Endothelial cell of umbilical vein (primary cell): ENCODE data around the gene FTH1. TPM values are rescaled to one million over a fixed set of nuclear protein-coding genes. Genes with fewer than 3 reads are reported as not detected.
A peak's percentile ranks its signal among the peaks of the same experiment; 100 is the strongest.

ENCODE experiments used
- BruUV-seq: library from RNA; stranded (reverse); fragments of 400-500 nt; replicated peaks from 2 replicates; lab custom pipeline; 2021; lab: Mats Ljungman, UMichigan
- CTCF ChIA-PET: fragments of 300-600, 350-600 bp; sonication (Branson Sonifier 250); formaldehyde crosslinking; loops from one replicate; lab custom pipeline; 2021; ENCODE audit warnings: antibody characterized with exemption, inconsistent platforms; lab: Charles Lee
- POLR2A ChIA-PET: fragments of 300-600, 350-600 bp; sonication (Branson Sonifier 250); formaldehyde crosslinking; loops from one replicate; lab custom pipeline; 2021; ENCODE audit warnings: antibody characterized with exemption, inconsistent platforms; lab: Charles Lee
- DNase-seq: peaks from one replicate; pipeline ENCODE4 v3.0.0-alpha.2; 2011; ENCODE audit warnings: low read depth, low spot score
- FAIRE-seq: peaks from 2 replicates; lab custom pipeline; 2011; peaks lifted over from hg19 to GRCh38; lab: Jason Lieb, UNC
- H2AFZ ChIP-seq: 2 replicates; pipeline ENCODE4 v1.6.0; 2012; ENCODE audit warnings: low read depth, low read length, control low read depth, inconsistent platforms
- H3K27ac ChIP-seq: 2 replicates; pipeline ENCODE4 v1.5.1; 2011; ENCODE audit warnings: low read depth, mild to moderate bottlenecking, control low read depth, low read length, moderate library complexity; ENCODE audit not compliant: insufficient read depth
- H3K27me3 ChIP-seq, 2 experiments: 2 replicates each; pipeline versions ENCODE4 v1.6.0 to v1.6.1; 2011; ENCODE audit warnings: low read length in 2 of 2, mixed read lengths in 1 of 2; ENCODE audit not compliant: control insufficient read depth in 2 of 2, insufficient read depth in 2 of 2
- H3K36me3 ChIP-seq, 2 experiments: 2 replicates in 1 of 2; 3 replicates in 1 of 2; pipeline ENCODE4 v1.5.1; 2011; ENCODE audit warnings: low read length in 2 of 2, mild to moderate bottlenecking in 1 of 2, moderate library complexity in 1 of 2; ENCODE audit not compliant: control insufficient read depth in 2 of 2, insufficient read depth in 2 of 2; ENCODE audit errors: extremely low read depth in 1 of 2
- H3K4me1 ChIP-seq: 3 replicates; pipeline ENCODE4 v1.5.1; 2011; ENCODE audit warnings: mild to moderate bottlenecking, low read length; ENCODE audit not compliant: control insufficient read depth, insufficient read depth; ENCODE audit errors: extremely low read depth
- H3K4me2 ChIP-seq: 2 replicates; pipeline ENCODE4 v1.6.1; 2011; ENCODE audit warnings: low read length, control low read depth, mixed read lengths; ENCODE audit not compliant: insufficient read depth
- H3K4me3 ChIP-seq, 3 experiments: fragments of 200-600 bp in 1 of 3; sonication (generic), shearing (Covaris generic) in 1 of 3; replicated peaks in 1 of 3; 2 replicates each; pipeline ENCODE4 v1.5.1; 2011 to 2016; ENCODE audit warnings: control low read depth in 3 of 3, low read length in 3 of 3, mild to moderate bottlenecking in 2 of 3, inconsistent platforms in 1 of 3, low read depth in 1 of 3, moderate library complexity in 1 of 3; ENCODE audit not compliant: insufficient read depth in 1 of 3
- H3K79me2 ChIP-seq: 2 replicates; pipeline ENCODE4 v1.6.0; 2012; ENCODE audit warnings: low read length, inconsistent platforms; ENCODE audit not compliant: control insufficient read depth, insufficient read depth
- H3K9ac ChIP-seq: replicated peaks from 2 replicates; pipeline ENCODE3; 2011; ENCODE audit warnings: low read length, control low read depth; ENCODE audit not compliant: insufficient read depth; ENCODE audit errors: extremely low read depth
- H3K9me1 ChIP-seq: replicated peaks from 3 replicates; pipeline ENCODE4 v1.6.0; 2011; ENCODE audit warnings: mild to moderate bottlenecking, low read length; ENCODE audit not compliant: control insufficient read depth, insufficient read depth; ENCODE audit errors: extremely low read depth
- H3K9me3 ChIP-seq: replicated peaks from 2 replicates; pipeline ENCODE4 v1.5.1; 2012; ENCODE audit warnings: low read length, inconsistent platforms; ENCODE audit not compliant: control insufficient read depth, insufficient read depth
- H4K20me1 ChIP-seq: replicated peaks from 2 replicates; pipeline ENCODE3; 2011; ENCODE audit warnings: mild to moderate bottlenecking, low read length; ENCODE audit not compliant: control insufficient read depth, insufficient read depth; ENCODE audit errors: extremely low read depth
- EZH2 ChIP-seq: IDR thresholded peaks from 2 replicates; pipeline ENCODE4 v1.6.1; 2012; ENCODE audit warnings: borderline replicate concordance, low read depth, mild to moderate bottlenecking, moderate library complexity, low read length, inconsistent platforms; ENCODE audit not compliant: severe bottlenecking
- FOS ChIP-seq: IDR thresholded peaks from 2 replicates; pipeline ENCODE4 v1.6.1; 2011; ENCODE audit warnings: mild to moderate bottlenecking, low read length, moderate library complexity, borderline replicate concordance; ENCODE audit not compliant: insufficient read depth
- GATA2 ChIP-seq: IDR thresholded peaks from 2 replicates; pipeline ENCODE4 v1.7.0; 2011; ENCODE audit warnings: low read depth, mild to moderate bottlenecking, moderate library complexity, mixed read lengths, low read length; ENCODE audit not compliant: insufficient read length, insufficient read depth
- JUN ChIP-seq: IDR thresholded peaks from 2 replicates; pipeline ENCODE4 v1.6.1; 2011; ENCODE audit warnings: borderline replicate concordance, low read depth; ENCODE audit not compliant: insufficient read length, insufficient read depth
- MYC ChIP-seq: IDR thresholded peaks from one replicate; pipeline ENCODE4 v1.6.1; 2011; ENCODE audit warnings: mild to moderate bottlenecking, low read depth, low read length
- POLR2A ChIP-seq: IDR thresholded peaks from 2 replicates; pipeline ENCODE4 v1.6.1; 2012; ENCODE audit warnings: low read depth, mild to moderate bottlenecking, control low read depth, low read length
- POLR2AphosphoS5 ChIP-seq: IDR thresholded peaks from 2 replicates; pipeline ENCODE4 v1.6.1; 2012; ENCODE audit warnings: low read depth, mild to moderate bottlenecking, control low read depth, low read length, moderate library complexity; ENCODE audit not compliant: insufficient read depth
- dilution Hi-C: fragments of 300-500 bp; cut with MboI; formaldehyde crosslinking; loops from one replicate; pipeline ENCODE4 v1.15.0; 2019; ENCODE audit warnings: low sequenced_read_pairs; ENCODE audit not compliant: extremely low pct_ligation_motif_present
- intact Hi-C: fragments of 100-400 bp; cut with micrococcal nuclease; formaldehyde crosslinking; loops from one replicate; pipeline ENCODE4 v1.10.0; 2022
- polyA plus RNA-seq, 4 experiments: library from polyadenylated mRNA; depleted of rRNA in 3 of 4; stranded (reverse) in 3 of 4; unstranded in 1 of 4; fragments of >200 nt; gene quantifications; 2 replicates each; pipeline versions ENCODE4 v1.2.1 to v1.2.3, GENCODE V29; 2011 to 2012; ENCODE audit warnings: missing spikeins in 1 of 4
- total RNA-seq: library from RNA; stranded (reverse); gene quantifications from 2 replicates; pipeline ENCODE4 v1.2.3, GENCODE V29; 2021
- TF ChIP-seq, protein P1 (sequence below), 2 donors: IDR thresholded peaks; 1 replicate in 1 of 2; 2 replicates in 1 of 2; pipeline ENCODE4 v1.5.1; 2011; ENCODE audit warnings: low read length in 2 of 2, mild to moderate bottlenecking in 2 of 2, moderate library complexity in 2 of 2, control low read depth in 1 of 2, inconsistent platforms in 1 of 2, low read depth in 1 of 2; ENCODE audit not compliant: insufficient read depth in 1 of 2; ENCODE audit errors: extremely low read depth in 1 of 2
- TF ChIP-seq, protein P2 (sequence below): IDR thresholded peaks from 2 replicates; pipeline ENCODE4 v1.6.1; 2011; ENCODE audit not compliant: insufficient read depth, insufficient read length

The FTH1 gene
- total and polyA plus RNA-seq, 2 donors (not counting 3 experiments of a cell fraction or from before 2014, with no cell fraction given), result 1,177 to 2,501 TPM

DNA sequence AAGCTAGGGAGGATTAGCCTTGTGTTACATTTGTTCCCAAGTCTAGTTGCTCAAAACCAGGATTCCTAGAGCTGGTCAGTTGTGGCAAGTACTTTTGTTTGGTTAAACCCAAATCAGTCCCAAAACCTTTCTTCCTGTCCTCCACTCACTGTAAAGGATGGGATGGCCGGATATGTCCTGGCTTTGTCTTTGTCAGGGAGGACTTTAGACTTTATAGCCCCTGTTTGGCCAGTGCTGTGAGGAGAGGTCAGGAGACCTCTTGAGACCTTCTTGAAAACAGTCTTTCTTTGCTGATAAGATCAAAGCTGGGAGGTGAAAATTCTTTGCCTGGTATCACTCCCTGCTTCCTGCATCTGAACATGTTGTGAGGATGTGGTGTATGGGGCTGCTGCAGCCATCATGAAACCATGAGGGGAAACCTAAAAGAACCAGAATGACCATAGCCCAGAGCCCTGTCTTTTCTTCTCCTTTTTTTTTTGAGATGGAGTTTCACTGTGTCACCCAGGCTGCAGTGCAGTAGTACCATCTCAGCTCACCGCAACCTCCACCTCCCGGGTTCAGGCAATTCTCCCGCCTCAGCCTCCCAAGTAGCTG, 43.6 kb upstream of the FTH1 start:
- H3K27ac ChIP-seq, result no peak overlapping the region
- no TSS peak for BruUV-seq
- intact Hi-C loops (no loop called here), dilution Hi-C loops (no loop called here)
- H3K9me3 ChIP-seq, result no peaks in the 10 kb centered on the region
- H3K9me1 ChIP-seq, result no peaks in the 10 kb centered on the region
- H3K79me2 ChIP-seq, result no peaks in the 10 kb centered on the region
- no peak for DNase-seq
- H3K4me1 ChIP-seq, result no peaks in the 10 kb centered on the region
- H3K4me2 ChIP-seq, result no peak overlapping the region
- no peaks in the 10 kb centered on the region for H3K36me3 ChIP-seq
- H4K20me1 ChIP-seq, result no peaks in the 10 kb centered on the region
- POLR2A ChIA-PET, result no interaction called here
- H3K27me3 ChIP-seq, result no peaks in the 10 kb centered on the region
- FAIRE-seq, result peak; percentile 56
- H2AFZ ChIP-seq, result no peak overlapping the region
- no peak overlapping the region for H3K4me3 ChIP-seq
- TF ChIP-seq FOS (no peak), POLR2AphosphoS5 (no peak), MYC (no peak), JUN (no peak), GATA2 (no peak), POLR2A (no peak), EZH2 (no peak)
- TF ChIP-seq, protein P1, sequence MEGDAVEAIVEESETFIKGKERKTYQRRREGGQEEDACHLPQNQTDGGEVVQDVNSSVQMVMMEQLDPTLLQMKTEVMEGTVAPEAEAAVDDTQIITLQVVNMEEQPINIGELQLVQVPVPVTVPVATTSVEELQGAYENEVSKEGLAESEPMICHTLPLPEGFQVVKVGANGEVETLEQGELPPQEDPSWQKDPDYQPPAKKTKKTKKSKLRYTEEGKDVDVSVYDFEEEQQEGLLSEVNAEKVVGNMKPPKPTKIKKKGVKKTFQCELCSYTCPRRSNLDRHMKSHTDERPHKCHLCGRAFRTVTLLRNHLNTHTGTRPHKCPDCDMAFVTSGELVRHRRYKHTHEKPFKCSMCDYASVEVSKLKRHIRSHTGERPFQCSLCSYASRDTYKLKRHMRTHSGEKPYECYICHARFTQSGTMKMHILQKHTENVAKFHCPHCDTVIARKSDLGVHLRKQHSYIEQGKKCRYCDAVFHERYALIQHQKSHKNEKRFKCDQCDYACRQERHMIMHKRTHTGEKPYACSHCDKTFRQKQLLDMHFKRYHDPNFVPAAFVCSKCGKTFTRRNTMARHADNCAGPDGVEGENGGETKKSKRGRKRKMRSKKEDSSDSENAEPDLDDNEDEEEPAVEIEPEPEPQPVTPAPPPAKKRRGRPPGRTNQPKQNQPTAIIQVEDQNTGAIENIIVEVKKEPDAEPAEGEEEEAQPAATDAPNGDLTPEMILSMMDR (IDR thresholded peaks at IDR 0.05; ENCODE audit: extremely low read depth in 1 of 2, insufficient read depth in 1 of 2, low read depth in 1 of 2, low read length in 2 of 2), result no peak
- TF ChIP-seq, protein P2, sequence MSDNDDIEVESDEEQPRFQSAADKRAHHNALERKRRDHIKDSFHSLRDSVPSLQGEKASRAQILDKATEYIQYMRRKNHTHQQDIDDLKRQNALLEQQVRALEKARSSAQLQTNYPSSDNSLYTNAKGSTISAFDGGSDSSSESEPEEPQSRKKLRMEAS, result no peak
- CTCF ChIA-PET, result interaction anchor here (0.7 kb wide), 1 partner anchor 43 kb away, joined by 3 read pairs; no protein-coding TSS in a partner anchor
- no peak overlapping the region for H3K9ac ChIP-seq
